Glomerular visceral epithelial cell (primary cell): ENCODE measurements around the gene OCSTAMP.
A peak's percentile ranks its signal among the peaks of the same experiment; 100 is the strongest.

Source experiments
- DNase-seq: peaks from one replicate; pipeline ENCODE4 v3.0.0-alpha.2; 2016; ENCODE audit errors: extremely low spot score

Gene OCSTAMP

DNA sequence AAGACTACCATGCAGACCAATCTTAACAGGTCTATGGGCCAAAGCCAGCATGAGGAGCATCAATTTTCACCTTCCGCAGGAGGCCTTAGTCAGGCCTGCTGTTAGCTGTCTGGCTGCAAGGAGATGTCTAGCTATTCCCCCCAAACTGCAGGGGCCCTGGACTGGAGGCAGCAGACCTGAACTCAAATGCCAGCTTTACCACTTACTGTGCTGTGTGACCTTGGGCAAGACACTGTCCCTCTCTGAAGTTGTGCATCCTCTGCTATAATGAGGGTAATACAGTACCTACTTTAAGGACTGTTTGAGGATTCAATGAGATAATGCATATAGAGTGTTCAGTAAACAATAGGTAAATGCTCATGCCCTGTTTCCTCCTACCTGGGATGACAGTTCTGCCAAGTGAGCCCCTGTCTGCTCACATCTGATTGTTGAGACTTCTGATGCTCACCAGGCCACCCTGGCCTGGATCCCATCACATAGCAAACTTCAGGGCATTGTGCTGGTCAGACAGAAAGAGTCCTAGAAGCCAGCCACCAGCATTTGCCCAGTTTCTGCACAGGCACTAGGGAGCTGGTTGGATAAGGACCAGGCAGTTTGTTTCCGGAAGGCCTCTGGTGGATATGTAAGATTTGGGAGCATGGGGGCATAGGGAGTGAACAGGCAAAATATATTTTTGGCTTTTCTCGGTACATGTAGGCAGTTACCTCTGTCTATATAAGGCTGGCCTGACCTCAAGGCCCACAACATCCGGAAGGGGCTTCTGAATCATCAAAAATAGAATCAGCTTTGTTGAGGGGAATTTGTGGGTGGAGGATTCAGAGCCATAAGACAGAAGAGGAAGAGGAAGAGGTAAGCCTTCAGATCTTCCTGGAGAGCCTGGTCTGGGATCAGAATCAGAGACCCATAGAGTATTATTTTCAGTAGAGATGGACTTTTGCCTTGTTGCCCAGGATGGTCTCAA, 2.3 kb upstream of the OCSTAMP start:
- DNase-seq = no peak

DNA sequence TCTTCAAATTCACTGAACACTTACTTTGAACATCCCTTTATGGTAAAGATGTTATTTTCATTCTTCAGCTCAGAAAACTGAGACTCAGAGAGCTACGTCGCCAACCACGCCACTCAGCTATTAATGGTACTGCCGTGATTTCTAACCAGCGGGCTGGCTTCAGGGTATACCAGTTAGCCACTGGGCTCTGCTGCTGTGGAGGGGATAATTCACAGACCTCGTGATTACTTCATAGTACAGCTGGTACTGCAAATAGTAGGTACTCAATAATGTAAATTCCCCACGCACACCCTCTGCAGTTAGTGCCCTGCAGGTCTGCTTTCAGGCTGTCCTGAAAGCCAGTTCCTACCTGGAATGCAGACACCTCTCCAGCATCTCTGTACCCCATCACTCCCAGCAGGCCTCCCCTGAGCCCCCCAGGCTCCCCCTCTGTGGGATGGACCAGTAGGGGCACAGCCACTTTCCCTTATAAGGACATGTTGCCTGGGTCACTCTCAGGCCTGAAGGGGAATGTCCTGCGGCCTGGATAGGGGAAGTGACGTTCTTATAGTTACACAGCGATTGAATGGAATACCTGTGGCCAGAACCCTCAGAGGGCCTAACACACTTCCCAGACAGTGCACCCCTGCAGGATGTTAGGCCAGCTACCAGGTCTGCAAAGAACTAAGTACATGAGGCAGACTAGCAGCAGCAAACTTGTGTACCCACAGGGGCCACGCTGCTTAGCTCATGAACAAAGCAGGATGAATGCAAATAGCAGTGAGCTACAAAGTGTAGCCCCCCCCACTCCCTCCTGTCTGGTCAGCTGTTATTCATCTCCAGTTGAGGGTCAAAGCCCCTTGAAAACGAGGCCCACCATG, 1.3 kb upstream of the OCSTAMP start:
- DNase-seq = no peak

DNA sequence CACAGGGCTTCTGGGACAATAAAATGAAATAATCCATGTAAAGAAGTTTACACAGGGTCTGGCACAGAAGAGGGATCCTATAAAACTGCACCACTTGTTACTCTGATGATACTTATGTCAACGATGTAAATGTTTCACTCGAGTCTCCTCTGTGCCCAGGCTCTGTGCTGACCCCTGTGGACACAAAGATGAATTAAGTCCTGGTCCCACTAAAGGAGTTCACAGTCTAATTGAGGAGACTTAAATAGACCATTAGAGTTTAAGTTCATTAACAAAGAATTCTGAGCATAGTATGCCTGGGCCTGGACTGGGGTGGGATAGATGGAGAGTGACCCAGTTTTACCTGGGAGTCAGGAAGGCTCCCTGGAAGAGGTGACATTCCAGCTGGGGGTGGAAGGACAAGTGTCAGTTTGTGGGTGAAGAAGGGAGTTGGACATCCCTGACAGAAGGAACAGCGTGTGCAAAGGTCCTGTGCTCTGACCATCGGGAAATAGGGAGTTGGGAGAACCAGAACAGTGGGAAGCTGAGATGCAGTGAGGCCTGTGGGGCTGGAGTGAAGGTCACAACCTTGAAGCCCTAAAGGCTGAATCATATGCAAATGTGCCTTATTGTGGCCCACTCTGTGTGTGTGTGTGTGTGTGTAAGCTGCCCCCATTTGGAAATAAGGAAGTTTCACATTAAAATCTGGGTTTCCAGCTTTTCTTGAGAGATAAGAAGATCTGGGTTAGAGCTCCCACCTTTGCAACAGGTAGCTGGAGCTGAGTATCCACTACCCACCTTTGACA, 1.1 kb downstream of the OCSTAMP start:
- no peak for DNase-seq

- no peak for DNase-seq
Measured at GRCh38 chr20:46548688-46549087, 1.8 kb downstream of the OCSTAMP start.

- DNase-seq = no peak
Measured at GRCh38 chr20:46547995-46548394, 2.5 kb downstream of the OCSTAMP start.

- no peak for DNase-seq
Measured at GRCh38 chr20:46546936-46547335, 3.5 kb downstream of the OCSTAMP start.

DNA sequence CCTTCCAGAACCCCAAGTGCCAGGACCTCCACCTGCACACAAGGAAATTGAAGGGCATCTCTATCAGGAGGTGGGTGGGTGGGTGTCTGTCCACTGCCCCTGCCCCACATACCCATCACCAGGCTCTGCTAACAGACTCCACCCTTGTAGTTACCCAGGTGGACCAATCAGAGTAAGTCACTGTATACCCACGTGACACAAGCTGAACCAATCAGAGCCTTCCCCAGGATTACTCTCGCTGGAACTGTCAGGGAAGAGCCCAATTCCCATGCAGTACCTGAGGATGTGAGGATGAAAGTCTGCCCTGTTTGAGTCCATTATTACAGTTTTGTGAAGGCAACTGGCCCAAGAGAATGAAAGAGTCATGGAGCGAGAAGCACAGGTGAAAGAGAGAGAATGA, 4.2 kb downstream of the OCSTAMP start:
- DNase-seq = no peak

DNA sequence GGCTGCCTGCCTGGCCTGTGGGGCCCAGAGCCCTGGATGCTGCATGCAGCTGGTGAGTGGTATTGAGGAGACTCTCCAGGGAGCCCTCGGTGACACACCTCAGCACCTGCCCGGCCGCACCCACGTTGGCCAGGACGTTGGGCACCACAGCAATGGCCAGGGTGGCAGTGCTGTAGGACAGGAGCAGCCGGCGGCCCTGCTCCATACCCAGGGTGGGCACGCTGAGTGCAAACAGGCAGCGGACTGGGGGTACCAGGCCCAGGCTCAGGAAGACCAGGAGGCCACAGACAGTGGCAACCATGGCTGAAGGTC, 4.7 kb downstream of the OCSTAMP start:
- DNase-seq = no peak

DNA sequence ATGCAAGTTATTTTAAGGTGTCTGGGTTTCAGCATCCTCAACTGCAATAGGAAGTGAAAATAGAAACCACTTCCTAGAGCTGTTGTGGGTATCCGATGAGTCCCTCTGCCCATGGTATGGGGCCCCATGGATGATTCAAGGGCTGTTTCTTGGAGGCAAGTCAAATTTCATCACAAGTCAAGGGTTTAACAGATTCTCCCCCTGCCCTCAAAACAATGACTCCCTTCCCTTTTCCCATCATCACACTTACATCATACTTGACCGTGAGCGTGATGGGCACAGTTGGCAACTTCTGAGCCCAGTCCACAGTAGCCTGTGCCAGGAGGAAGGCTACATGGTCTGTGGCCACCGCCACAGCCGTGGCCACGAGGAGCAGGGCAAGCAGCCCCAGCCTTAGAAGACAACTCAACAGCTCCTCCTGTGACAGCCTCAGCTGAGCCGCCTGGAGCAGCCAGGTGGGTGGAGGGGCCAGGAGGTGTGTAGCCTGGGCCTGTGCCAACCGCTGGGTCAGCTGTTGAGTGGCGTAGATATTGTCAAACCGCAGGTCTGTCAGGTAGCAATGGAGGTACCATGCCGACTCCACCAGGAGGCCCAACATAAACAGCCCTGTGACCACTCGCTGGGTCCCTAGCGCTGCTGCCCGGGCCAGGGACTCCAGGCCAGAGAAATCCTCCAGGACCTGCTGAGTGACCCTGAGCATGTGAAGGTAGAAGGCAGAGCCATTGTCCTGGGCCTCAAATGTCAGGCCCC, 5.2 kb downstream of the OCSTAMP start:
- DNase-seq = peak; percentile 7

GRCh38 chr20:46544576-46544975, 5.9 kb downstream of the OCSTAMP start:
- no peak for DNase-seq

- no peak for DNase-seq
Measured at GRCh38 chr20:46543959-46544358, 6.5 kb downstream of the OCSTAMP start.

DNA sequence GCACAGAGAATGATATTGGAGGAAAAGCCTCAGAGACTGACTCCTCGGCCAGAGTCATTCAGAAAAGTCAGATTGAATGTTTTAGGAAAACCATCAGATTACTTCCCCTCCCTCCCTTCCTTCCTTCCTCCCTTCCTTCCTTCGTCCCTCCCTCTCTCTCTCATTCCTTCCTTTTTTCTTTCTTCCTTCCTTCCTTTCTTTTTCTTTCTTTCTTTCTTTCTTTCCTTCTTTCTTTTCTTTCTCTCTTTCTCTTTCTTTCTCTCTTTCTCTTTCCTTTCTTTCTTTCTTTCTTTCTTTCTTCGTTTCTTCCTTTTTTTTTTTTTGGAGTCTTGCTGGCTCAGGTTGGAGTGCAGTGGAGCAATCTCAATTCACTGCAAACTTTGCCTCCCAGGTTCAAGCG, 7.4 kb downstream of the OCSTAMP start:
- DNase-seq = no peak

DNA sequence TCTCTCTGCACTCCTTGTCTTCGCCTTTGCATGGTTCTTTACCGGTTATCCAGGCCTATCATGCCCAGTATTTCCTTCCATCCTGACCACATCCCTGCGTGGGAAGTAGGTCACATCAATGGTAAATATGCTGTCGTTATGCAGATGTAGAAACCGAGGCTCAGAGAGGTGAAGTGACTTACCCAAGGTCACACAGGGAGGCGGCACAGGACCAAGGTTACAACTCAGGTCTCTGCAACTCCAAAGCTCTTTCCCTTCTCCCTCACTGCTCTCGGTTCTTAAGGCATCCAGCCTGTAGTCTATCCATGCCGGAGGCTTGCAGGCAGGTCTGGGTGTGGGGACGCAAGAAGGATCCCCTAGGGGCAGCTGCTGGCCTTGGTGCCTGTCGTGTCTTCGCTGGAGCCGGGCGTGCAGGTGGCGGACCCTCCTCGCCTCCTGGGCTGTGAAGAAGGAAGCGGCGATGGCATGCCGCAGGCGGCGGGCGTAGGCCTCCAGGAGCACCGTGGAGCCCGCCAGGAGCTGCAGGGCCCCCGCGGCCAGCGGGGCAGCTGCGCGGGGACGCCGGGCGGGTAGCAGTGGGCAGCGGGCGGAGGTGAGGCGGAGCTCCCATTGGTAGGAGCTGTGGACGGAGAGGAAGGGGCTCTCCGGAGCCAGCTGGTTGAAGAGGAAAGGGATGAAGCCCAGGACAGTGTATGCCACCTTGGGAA, 9.1 kb downstream of the OCSTAMP start:
- DNase-seq = no peak

GRCh38 chr20:46539113-46539512, 11.3 kb downstream of the OCSTAMP start:
- DNase-seq = no peak

- DNase-seq = no peak
Measured at GRCh38 chr20:46530640-46531039, 19.8 kb downstream of the OCSTAMP start.

- DNase-seq = no peak
Measured at GRCh38 chr20:46523696-46524328, 26.6 kb downstream of the OCSTAMP start.

- DNase-seq = no peak
Measured at GRCh38 chr20:46523108-46523507, 27.3 kb downstream of the OCSTAMP start.

- DNase-seq = peak; percentile 49
Measured at GRCh38 chr20:46520976-46521579, 29.4 kb downstream of the OCSTAMP start.

- no peak for DNase-seq
Measured at GRCh38 chr20:46520540-46520939, 29.9 kb downstream of the OCSTAMP start.
